GM18511 (cell line): ENCODE data around the gene CHRNA5.
A peak's percentile ranks its signal among the peaks of the same experiment; 100 is the strongest.
"Not testable (repeated sequence)": the region's sequence is repeated elsewhere in the genome, so short reads cannot be mapped to it uniquely, and the experiment has no call there.

Experiments used
- ATAC-seq: cut with Tn5 transposase; IDR thresholded peaks from one replicate; pipeline ENCODE4 v1.9.1; 2021; ENCODE audit warnings: mild to moderate bottlenecking, moderate library complexity; ENCODE audit not compliant: unreplicated experiment

Gene CHRNA5

GRCh38 chr15:78565097-78565950, at the start of gene CHRNA5:
Gene CHRNA5, plus strand, starts transcription at chr15:78565520. Its CDS starts 200 bp downstream, at chr15:78565720.
- ATAC-seq: peak; percentile 82

- ATAC-seq: not testable (repeated sequence)
Observed at GRCh38 chr15:78520035-78520434, 45.3 kb upstream of the CHRNA5 start.

GRCh38 chr15:78524230-78524629, 41.1 kb upstream of the CHRNA5 start:
- ATAC-seq: no peak

GRCh38 chr15:78527325-78527724, 38.0 kb upstream of the CHRNA5 start:
- ATAC-seq: no peak

- no peak for ATAC-seq
Observed at GRCh38 chr15:78533331-78533730, 32.0 kb upstream of the CHRNA5 start.

GRCh38 chr15:78536134-78536533, 29.2 kb upstream of the CHRNA5 start:
- ATAC-seq: no peak

GRCh38 chr15:78537266-78537905, 27.9 kb upstream of the CHRNA5 start:
- ATAC-seq: no peak

- no peak for ATAC-seq
Observed at GRCh38 chr15:78538358-78538757, 27.0 kb upstream of the CHRNA5 start.

GRCh38 chr15:78539464-78540140, 25.7 kb upstream of the CHRNA5 start:
- not testable (repeated sequence) for ATAC-seq

- peak; percentile 84 for ATAC-seq
Observed at GRCh38 chr15:78540141-78540870, 25.0 kb upstream of the CHRNA5 start, which contains the start of gene PSMA4. Gene PSMA4, plus strand, starts transcription at chr15:78540444. Its CDS starts 1,484 bp downstream, at chr15:78541928.

- ATAC-seq: no peak
Observed at GRCh38 chr15:78540871-78541743, 24.2 kb upstream of the CHRNA5 start.

GRCh38 chr15:78541744-78542034, 23.6 kb upstream of the CHRNA5 start:
- no peak for ATAC-seq

GRCh38 chr15:78542647-78543046, 22.7 kb upstream of the CHRNA5 start:
- no peak for ATAC-seq

- ATAC-seq: no peak
Observed at GRCh38 chr15:78550194-78550593, 15.1 kb upstream of the CHRNA5 start.

- no peak for ATAC-seq
Observed at GRCh38 chr15:78550815-78551214, 14.5 kb upstream of the CHRNA5 start.

GRCh38 chr15:78551902-78552301, 13.4 kb upstream of the CHRNA5 start:
- no peak for ATAC-seq

- no peak for ATAC-seq
Observed at GRCh38 chr15:78552597-78552996, 12.7 kb upstream of the CHRNA5 start.

GRCh38 chr15:78560201-78560600, 5.1 kb upstream of the CHRNA5 start:
- ATAC-seq: not testable (repeated sequence)

GRCh38 chr15:78561490-78561889, 3.8 kb upstream of the CHRNA5 start:
- ATAC-seq: no peak

- ATAC-seq: no peak
Observed at GRCh38 chr15:78563092-78563491, 2.2 kb upstream of the CHRNA5 start.
